Suprapubic skin (tissue), 4 donors: Measurements from ENCODE around the gene ICE2. TPM values are rescaled to one million over a fixed set of nuclear protein-coding genes. Genes with fewer than 3 reads are reported as not detected.

Source experiments
- DNase-seq, 2 donors: peaks; one replicate each; pipeline ENCODE4 v3.0.0-alpha.2; 2019; ENCODE audit warnings: low spot score in 2 of 2
- H3K27ac ChIP-seq: fragments of 200-600 bp; sonication (generic); one replicate; pipeline ENCODE4 v1.5.1; 2019
- H3K27me3 ChIP-seq: fragments of 200-600 bp; sonication (generic); one replicate; pipeline ENCODE4 v1.5.1; 2019
- H3K36me3 ChIP-seq: fragments of 200-600 bp; sonication (generic); one replicate; pipeline ENCODE4 v1.5.1; 2019
- H3K4me1 ChIP-seq: fragments of 200-600 bp; sonication (generic); one replicate; pipeline ENCODE4 v1.5.1; 2019
- H3K4me3 ChIP-seq: fragments of 200-600 bp; sonication (generic); one replicate; pipeline ENCODE4 v1.5.1; 2019; ENCODE audit warnings: mild to moderate bottlenecking
- H3K9me3 ChIP-seq: fragments of 200-600 bp; sonication (generic); one replicate; pipeline ENCODE4 v1.5.1; 2019
- CTCF ChIP-seq, 2 donors: fragments of 200-600 bp in 1 of 2; fragments of 450-650 bp in 1 of 2; sonication (generic) in 1 of 2; IDR thresholded peaks; one replicate each; pipeline ENCODE4 v1.5.1; 2016 to 2019; ENCODE audit warnings: antibody characterized with exemption in 2 of 2, mild to moderate bottlenecking in 1 of 2, moderate library complexity in 1 of 2
- EP300 ChIP-seq: sonication (generic); formaldehyde crosslinking; IDR thresholded peaks from one replicate; pipeline ENCODE4 v1.6.1; 2017; ENCODE audit warnings: antibody characterized with exemption
- POLR2A ChIP-seq, 2 donors: fragments of 450-650 bp; IDR thresholded peaks; one replicate each; pipeline ENCODE4 v1.6.1; 2017; ENCODE audit warnings: antibody characterized with exemption in 2 of 2, mild to moderate bottlenecking in 2 of 2, moderate library complexity in 2 of 2
- POLR2AphosphoS5 ChIP-seq, 3 donors: sonication (generic); formaldehyde crosslinking; IDR thresholded peaks; one replicate each; pipeline ENCODE4 v1.6.1; 2017; ENCODE audit warnings: antibody characterized with exemption in 3 of 3
- WGBS: methylation state at CpG from one replicate; pipeline ENCODE4 v1.1.5; 2018; 5-methylcytosine and 5-hydroxymethylcytosine counted together
- total RNA-seq, 4 donors: library from RNA; depleted of rRNA; stranded (reverse); fragments of >200 nt; gene quantifications; one replicate each; pipeline ENCODE4 v1.1.0, GENCODE V29; 2016

ICE2 gene
- total RNA-seq, 4 donors from 2014 or later, result 11.9 to 35.2 (median 27.2) TPM

- H3K27me3 ChIP-seq, result no peaks in the 10 kb centered on the region
- no peak for DNase-seq
- H3K4me1 ChIP-seq, result peaks cover 99% of the 10 kb centered on the region
- WGBS, result 45% methylated on average over 5 of the region's 5 CpGs
- H3K27ac ChIP-seq, result peak overlapping the region; percentile 81
- TF ChIP-seq CTCF (IDR thresholded peaks at IDR 0.05) (no peak), EP300 (no peak), POLR2AphosphoS5 (IDR thresholded peaks at IDR 0.05) (no peak), POLR2A (IDR thresholded peaks at IDR 0.05) (no peak)
- H3K4me3 ChIP-seq, result peak overlapping the region; percentile 2
- H3K36me3 ChIP-seq, result peaks cover 48% of the 10 kb centered on the region
- no peaks in the 10 kb centered on the region for H3K9me3 ChIP-seq
Observed at GRCh38 chr15:60375306-60375705, 103.6 kb downstream of the ICE2 start.

- H3K4me3 ChIP-seq, result peak overlapping the region; percentile 2
- no peaks in the 10 kb centered on the region for H3K9me3 ChIP-seq
- peaks cover 99% of the 10 kb centered on the region for H3K4me1 ChIP-seq
- peak overlapping the region; percentile 81 for H3K27ac ChIP-seq
- TF ChIP-seq POLR2AphosphoS5 (IDR thresholded peaks at IDR 0.05) (peak in 2 of 3 donors; percentile 50 to 67), EP300 (no peak), POLR2A (IDR thresholded peaks at IDR 0.05) (no peak), CTCF (IDR thresholded peaks at IDR 0.05) (no peak)
- WGBS, result 23% methylated on average over 7 of the region's 7 CpGs
- no peak for DNase-seq
- no peaks in the 10 kb centered on the region for H3K27me3 ChIP-seq
- H3K36me3 ChIP-seq, result peaks cover 42% of the 10 kb centered on the region
Observed at GRCh38 chr15:60374628-60375081, 104.3 kb downstream of the ICE2 start.

GRCh38 chr15:60374209-60374608 lies 104.7 kb downstream of the ICE2 start:
- 32% methylated on average over 4 of the region's 4 CpGs for WGBS
- TF ChIP-seq POLR2A (IDR thresholded peaks at IDR 0.05) (no peak), EP300 (no peak), CTCF (IDR thresholded peaks at IDR 0.05) (no peak), POLR2AphosphoS5 (IDR thresholded peaks at IDR 0.05) (no peak)
- H3K27ac ChIP-seq, result peak overlapping the region; percentile 81
- no peak for DNase-seq
- H3K36me3 ChIP-seq, result peaks cover 38% of the 10 kb centered on the region
- H3K27me3 ChIP-seq, result no peaks in the 10 kb centered on the region
- no peaks in the 10 kb centered on the region for H3K9me3 ChIP-seq
- no peak overlapping the region for H3K4me3 ChIP-seq
- H3K4me1 ChIP-seq, result peaks cover 95% of the 10 kb centered on the region

- Histone ChIP-seq H3K36me3 (peaks cover 34% of the 10 kb centered on the region), H3K27ac (peak overlapping the region; percentile 81), H3K4me3 (no peak overlapping the region), H3K27me3 (no peaks in the 10 kb centered on the region), H3K4me1 (peaks cover 96% of the 10 kb centered on the region), H3K9me3 (no peaks in the 10 kb centered on the region)
- TF ChIP-seq EP300 (no peak), CTCF (IDR thresholded peaks at IDR 0.05) (no peak), POLR2A (IDR thresholded peaks at IDR 0.05) (no peak), POLR2AphosphoS5 (IDR thresholded peaks at IDR 0.05) (no peak)
- DNase-seq, result no peak
- WGBS, result 45% methylated on average over 2 of the region's 2 CpGs
Observed at GRCh38 chr15:60373745-60374144, 105.2 kb downstream of the ICE2 start.

DNA sequence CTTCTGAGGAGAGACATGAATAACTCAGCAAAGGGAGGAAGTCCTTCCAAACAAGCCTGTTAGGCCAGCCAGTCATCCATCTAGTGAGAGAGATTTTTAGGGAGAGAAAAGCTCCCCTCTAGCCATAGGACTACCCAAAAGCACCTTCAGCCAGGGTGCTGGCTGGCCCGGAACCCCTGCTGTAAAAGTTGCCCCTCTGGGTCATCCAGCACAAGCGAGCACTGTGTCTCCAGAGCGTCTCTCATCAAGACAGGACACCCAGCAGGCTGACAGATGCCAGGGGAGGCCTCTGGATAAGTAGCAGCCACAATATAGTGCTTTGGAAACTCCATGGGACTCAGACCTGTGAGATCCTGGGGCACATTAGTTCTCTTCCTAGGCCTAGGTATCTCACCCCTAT lies 105.6 kb downstream of the ICE2 start:
- H3K4me1 ChIP-seq, result peaks cover 96% of the 10 kb centered on the region
- H3K27me3 ChIP-seq, result no peaks in the 10 kb centered on the region
- H3K27ac ChIP-seq, result peak overlapping the region; percentile 81
- DNase-seq, result no peak
- no peaks in the 10 kb centered on the region for H3K9me3 ChIP-seq
- no peak overlapping the region for H3K4me3 ChIP-seq
- 89% methylated on average over 2 of the region's 3 CpGs for WGBS
- peaks cover 30% of the 10 kb centered on the region for H3K36me3 ChIP-seq
- TF ChIP-seq EP300, result no peak
- no peak for TF ChIP-seq CTCF (IDR thresholded peaks at IDR 0.05)
- TF ChIP-seq POLR2AphosphoS5 (IDR thresholded peaks at IDR 0.05), result no peak
- TF ChIP-seq POLR2A (IDR thresholded peaks at IDR 0.05), result no peak
